ENCODE measurements around the gene EYS. TPM values are rescaled to one million over a fixed set of nuclear protein-coding genes. Genes with fewer than 3 reads are reported as not detected.

Gene EYS
- total RNA-seq (2021; ENCODE audit: unreplicated experiment) (not detected), Bru-seq, nascent RNA (percentile 1 among the genes with signal in this experiment), BruChase-seq, experiment 1, labeled RNA remaining after a 6-hour chase (percentile 1 among the genes with signal in this experiment), BruChase-seq, experiment 2, labeled RNA remaining after a 2-hour chase (percentile 1 among the genes with signal in this experiment)
- polyA plus RNA-seq (2012), result 0.02 and 0.04 TPM in 2 replicates
- long read RNA-seq, result 0 reads

GRCh38 chr6:65707126-65707826 lies at the start of gene EYS:
EYS (minus strand) TSS chr6:65707226; CDS start chr6:65495410, 211,816 bp downstream.
- POLR2A ChIA-PET, result no interaction called here
- ATAC-seq, result no peak
- Histone ChIP-seq H3K27me3 (ENCODE audit: insufficient read depth, low read length) (no peaks in the 10 kb centered on the region), H3K4me3 (replicated peaks in 1 of 2; ENCODE audit: low read depth in 1 of 2, low read length in 2 of 2) (no peak within 1 kb of the TSS), H3K9ac (ENCODE audit: low read length) (no peak within 1 kb of the TSS), H3K79me2 (ENCODE audit: insufficient read depth, low read length) (no peaks in the 10 kb centered on the region), H3K4me2 (ENCODE audit: low read length) (no peak within 1 kb of the TSS), H3K36me3 (ENCODE audit: control insufficient read depth in 1 of 2, insufficient read depth in 2 of 2, low read length in 2 of 2) (no peaks in the 10 kb centered on the region), H3K27ac (ENCODE audit: low read depth, low read length) (no peak within 1 kb of the TSS), H4K20me1 (ENCODE audit: insufficient read depth) (no peaks in the 10 kb centered on the region), H2AFZ (ENCODE audit: low read depth, low read length, poor library complexity, severe bottlenecking) (no peak within 1 kb of the TSS), H3K4me1 (ENCODE audit: control insufficient read depth in 1 of 2, insufficient read depth in 2 of 2, low read length in 2 of 2) (no peaks in the 10 kb centered on the region), H3K9me3 (ENCODE audit: control insufficient read depth in 1 of 2, insufficient read depth in 1 of 2, low read depth in 1 of 2, low read length in 2 of 2) (peaks cover 0 to 5% of the 10 kb centered on the region in 2 experiments; a peak in 2 of 4 replicates), H3K9me2 (ENCODE audit: insufficient read depth) (no peaks in the 10 kb centered on the region)
- RAD21 ChIA-PET (ENCODE audit: low non-redundant PET in 1 of 2, low total read pairs in 2 of 2, uncharacterized antibody in 2 of 2, unreplicated experiment in 2 of 2), result no interaction called here
- CTCF ChIA-PET, result no interaction called here
- BruUV-seq (replicated peaks), result no TSS peak
- intact Hi-C loops (cut with micrococcal nuclease), result no loop called here
- DNase-seq (ENCODE audit: low read depth, low spot score), result no peak
- TF ChIP-seq, protein P1, sequence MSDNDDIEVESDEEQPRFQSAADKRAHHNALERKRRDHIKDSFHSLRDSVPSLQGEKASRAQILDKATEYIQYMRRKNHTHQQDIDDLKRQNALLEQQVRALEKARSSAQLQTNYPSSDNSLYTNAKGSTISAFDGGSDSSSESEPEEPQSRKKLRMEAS (IDR thresholded peaks at IDR 0.05), result no peak
- no peak for TF ChIP-seq YY1 (IDR thresholded peaks at IDR 0.05; ENCODE audit: extremely low read depth, insufficient replicate concordance, low read depth, low read length)
- TF ChIP-seq CTCF (IDR thresholded peaks at IDR 0.05 in 2 of 3, conservative IDR thresholded peaks at IDR 0.05 in 1 of 3; ENCODE audit: borderline replicate concordance in 1 of 3, insufficient read depth in 1 of 3, low read depth in 2 of 3, low read length in 2 of 3), result no peak
- TF ChIP-seq CEBPB (IDR thresholded peaks at IDR 0.05; ENCODE audit: low read depth), result no peak
- TF ChIP-seq ZFX (IDR thresholded peaks at IDR 0.05), result no peak
- TF ChIP-seq, protein P2, sequence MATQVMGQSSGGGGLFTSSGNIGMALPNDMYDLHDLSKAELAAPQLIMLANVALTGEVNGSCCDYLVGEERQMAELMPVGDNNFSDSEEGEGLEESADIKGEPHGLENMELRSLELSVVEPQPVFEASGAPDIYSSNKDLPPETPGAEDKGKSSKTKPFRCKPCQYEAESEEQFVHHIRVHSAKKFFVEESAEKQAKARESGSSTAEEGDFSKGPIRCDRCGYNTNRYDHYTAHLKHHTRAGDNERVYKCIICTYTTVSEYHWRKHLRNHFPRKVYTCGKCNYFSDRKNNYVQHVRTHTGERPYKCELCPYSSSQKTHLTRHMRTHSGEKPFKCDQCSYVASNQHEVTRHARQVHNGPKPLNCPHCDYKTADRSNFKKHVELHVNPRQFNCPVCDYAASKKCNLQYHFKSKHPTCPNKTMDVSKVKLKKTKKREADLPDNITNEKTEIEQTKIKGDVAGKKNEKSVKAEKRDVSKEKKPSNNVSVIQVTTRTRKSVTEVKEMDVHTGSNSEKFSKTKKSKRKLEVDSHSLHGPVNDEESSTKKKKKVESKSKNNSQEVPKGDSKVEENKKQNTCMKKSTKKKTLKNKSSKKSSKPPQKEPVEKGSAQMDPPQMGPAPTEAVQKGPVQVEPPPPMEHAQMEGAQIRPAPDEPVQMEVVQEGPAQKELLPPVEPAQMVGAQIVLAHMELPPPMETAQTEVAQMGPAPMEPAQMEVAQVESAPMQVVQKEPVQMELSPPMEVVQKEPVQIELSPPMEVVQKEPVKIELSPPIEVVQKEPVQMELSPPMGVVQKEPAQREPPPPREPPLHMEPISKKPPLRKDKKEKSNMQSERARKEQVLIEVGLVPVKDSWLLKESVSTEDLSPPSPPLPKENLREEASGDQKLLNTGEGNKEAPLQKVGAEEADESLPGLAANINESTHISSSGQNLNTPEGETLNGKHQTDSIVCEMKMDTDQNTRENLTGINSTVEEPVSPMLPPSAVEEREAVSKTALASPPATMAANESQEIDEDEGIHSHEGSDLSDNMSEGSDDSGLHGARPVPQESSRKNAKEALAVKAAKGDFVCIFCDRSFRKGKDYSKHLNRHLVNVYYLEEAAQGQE (IDR thresholded peaks at IDR 0.05; ENCODE audit: low read depth), result no peak
- no peak for TF ChIP-seq EZH2phosphoT487 (IDR thresholded peaks at IDR 0.05; ENCODE audit: borderline replicate concordance)
- TF ChIP-seq SRF (IDR thresholded peaks at IDR 0.05; ENCODE audit: low read depth), result no peak
